GM19193 (cell line): ENCODE measurements around the gene DMGDH.

ENCODE experiments used
- POLR2A ChIP-seq: IDR thresholded peaks from 4 replicates; pipeline ENCODE4 v1.6.1; 2011; ENCODE audit not compliant: insufficient read depth, insufficient read length; ENCODE audit errors: extremely low read depth

DMGDH gene

GRCh38 chr5:79032031-79032695, 37.3 kb downstream of the DMGDH start:
- TF ChIP-seq POLR2A: no peak

DNA sequence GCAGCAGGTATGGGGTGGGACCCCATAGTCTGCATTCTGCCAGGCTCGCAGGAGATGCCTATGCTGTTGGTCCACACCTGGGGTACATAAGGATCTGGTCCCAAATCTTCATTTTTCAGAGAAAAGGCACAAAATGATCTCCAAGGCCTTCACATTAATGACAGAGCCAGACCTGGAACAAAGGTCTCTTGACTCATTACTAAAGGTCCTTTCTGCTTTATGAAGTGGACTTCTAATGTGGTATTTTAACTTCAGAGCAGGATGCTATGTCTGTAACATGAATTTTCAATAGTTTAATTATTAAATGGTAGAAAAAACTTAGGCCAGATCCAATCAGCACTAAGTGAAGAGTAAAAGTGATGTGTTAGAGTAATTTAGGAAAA, 38.0 kb downstream of the DMGDH start:
- no peak for TF ChIP-seq POLR2A

DNA sequence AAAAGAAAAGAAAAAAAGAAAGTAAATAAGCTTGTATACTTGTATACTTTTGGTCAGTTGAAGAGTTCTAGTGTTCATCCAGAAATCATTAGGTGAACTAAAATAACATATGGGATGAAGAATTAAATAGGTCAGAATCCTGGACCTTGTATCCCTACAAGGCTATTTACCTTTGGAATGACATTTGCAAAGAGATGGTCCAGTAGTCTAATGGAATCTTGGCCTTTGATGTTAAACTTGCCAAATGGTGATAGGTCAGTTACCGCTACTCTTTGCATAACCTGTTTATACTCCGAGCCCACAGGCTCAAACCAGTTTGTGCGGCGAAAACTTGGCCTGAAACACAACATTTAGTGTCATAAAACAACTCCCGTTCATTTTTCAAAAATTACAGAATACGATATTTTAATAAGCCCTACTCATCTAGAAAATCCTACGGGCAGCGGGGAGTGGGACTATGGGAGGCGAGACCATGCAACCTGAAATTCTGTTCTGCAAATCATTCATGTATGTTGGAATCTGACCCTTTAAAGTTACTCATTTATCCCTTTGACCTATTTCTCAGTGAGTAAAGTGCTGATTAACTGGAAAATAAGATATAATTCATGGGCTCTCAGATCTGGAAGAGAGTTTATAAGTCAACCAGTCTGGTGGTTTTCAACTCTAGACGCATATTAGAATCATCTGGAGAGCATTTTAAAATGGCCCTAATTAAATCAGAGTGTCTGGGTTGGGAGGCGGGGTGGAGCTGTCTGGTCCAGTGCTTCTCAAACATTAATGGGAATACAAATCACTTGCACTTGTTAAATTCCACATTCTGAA, 38.6 kb downstream of the DMGDH start:
- no peak for TF ChIP-seq POLR2A

DNA sequence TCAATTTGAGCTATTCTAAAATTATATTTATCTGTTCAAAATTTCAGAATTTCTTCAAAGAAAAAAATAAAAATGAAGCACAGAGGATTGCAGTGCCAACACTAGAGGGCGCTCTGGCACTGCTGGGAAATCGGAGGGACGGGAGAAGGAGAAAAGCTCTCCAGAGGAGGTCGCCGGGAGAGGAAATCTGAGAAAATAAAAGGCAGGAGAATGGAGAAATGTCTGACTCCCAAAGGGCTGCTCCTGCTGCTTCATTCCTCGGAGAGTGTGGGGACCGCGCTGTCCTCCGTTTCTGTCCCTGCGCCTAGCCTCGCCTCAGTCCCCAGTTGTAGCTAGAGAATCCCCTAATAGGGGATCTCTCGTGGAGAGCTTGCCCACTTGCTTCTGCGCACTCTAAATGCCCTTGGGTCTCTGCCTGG, 44.4 kb downstream of the DMGDH start:
- TF ChIP-seq POLR2A: no peak

GRCh38 chr5:79023947-79024346, 45.5 kb downstream of the DMGDH start:
- no peak for TF ChIP-seq POLR2A

DNA sequence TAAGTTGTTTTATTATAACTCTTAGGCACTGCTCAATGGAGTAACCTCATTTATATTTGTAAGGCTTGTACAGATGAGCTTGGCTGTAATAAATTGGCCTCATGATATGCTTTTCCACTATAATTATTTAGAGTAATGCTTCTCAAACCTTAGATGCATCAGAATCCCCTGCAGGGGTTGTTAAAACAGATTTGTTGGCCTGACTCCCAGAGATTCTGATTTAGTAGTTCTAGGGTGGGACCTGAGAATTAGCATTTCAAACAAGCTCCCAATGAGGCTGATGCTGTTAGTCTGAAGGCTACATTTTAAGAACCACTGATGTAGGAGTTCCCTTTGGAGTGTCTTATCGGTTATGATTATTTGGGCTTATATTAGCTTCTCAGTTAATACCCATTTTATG, 46.1 kb downstream of the DMGDH start:
- TF ChIP-seq POLR2A: no peak

DNA sequence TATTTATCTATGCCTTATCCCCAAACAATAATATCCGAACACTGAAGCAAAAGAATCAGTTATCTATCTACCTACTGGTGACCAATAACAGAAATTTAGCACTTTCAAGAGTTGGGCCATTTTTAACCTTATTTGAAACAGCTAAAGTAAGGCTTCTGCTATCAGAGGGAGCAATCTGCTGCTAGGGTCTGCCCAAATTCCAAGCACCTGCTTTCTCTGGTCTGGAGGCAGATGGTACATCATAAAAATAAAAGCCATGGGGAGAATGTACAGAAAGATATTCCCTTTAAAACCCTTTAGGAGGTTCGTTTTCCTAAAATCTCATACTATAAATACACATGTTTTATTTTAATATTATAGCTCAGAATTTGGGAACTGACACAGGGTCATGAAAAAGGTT, 46.7 kb downstream of the DMGDH start:
- TF ChIP-seq POLR2A: no peak

GRCh38 chr5:79021753-79022152, 47.7 kb downstream of the DMGDH start:
- TF ChIP-seq POLR2A: no peak

DNA sequence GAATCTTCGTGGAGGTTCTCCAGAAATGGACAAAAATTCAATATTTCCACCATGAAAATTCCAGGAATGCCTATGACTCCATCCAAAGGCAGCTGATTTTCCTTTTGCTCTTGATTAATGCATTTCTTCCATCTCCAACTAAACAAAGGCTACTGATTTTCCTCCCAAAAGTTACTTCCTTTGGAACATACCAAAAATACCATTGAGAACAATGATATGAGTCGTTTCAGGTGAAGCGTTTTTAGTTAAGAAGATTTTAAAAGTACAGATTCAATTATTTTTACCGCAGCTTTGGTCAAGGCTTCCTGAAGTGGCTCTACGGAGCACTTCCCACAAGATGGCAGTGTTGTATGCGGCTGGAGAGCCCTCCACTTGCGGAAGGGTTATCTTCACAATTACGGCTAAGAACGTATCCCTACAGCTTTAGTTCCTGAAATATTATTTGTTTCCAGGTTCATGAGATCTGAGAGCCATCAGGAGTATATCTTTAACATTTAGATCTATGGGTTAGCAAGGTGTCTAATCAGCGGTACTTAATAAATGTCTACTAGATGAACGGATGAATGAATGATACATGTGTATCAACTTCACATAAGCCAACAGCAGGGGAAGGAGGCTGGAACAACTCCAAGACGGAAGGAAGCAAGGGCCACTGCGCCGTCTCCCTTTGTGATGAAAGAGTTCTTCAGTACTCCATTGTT, 48.5 kb downstream of the DMGDH start:
- no peak for TF ChIP-seq POLR2A

DNA sequence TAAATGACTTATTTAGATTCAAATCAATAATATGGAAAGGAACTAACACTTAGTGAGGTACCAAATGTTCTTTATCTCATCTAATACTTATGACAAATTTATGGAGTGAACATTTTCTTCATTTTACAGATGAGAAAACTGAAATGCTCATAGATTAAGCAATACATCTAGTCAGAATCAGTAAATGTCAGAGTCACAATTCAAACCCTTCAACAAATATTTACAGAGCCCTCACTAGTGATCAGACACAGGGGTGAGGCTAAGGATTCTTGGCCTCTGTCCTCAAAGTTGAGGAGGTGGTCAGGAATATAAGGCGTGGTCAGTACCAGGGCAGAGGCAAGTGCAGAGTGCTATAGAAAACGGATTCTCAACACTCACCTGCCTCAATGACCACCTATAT, 54.8 kb downstream of the DMGDH start:
- no peak for TF ChIP-seq POLR2A

- TF ChIP-seq POLR2A: no peak
Measured at GRCh38 chr5:79011869-79012268, 57.6 kb downstream of the DMGDH start.

DNA sequence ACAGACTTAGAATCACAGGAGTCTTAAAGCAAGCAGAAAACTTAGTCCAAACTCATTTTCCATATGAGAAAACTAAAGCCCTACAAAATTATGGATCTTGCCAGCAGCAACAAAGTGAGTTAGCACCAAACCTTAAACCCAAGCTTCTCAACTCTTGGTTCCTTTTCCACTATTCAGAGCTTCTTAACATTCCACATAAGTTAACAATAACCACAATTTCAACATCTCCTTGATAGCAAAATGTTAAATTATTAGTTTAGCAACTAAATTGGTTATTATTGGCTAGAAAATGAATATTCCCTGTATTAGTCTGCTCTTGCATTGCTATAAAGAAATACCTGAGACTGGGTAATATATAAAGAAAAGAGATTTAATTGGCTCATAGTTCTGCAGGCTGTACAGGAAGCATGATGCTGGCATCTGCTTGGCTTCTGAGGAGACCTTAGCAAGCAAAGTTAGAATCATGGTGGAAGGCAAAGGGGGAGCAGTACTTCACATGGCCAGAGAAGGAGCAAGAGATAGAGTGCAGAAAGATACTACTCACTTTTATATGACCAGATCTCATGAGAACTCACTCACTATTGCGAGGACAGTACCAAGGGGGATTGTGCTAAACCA, 58.1 kb downstream of the DMGDH start:
- TF ChIP-seq POLR2A: no peak

DNA sequence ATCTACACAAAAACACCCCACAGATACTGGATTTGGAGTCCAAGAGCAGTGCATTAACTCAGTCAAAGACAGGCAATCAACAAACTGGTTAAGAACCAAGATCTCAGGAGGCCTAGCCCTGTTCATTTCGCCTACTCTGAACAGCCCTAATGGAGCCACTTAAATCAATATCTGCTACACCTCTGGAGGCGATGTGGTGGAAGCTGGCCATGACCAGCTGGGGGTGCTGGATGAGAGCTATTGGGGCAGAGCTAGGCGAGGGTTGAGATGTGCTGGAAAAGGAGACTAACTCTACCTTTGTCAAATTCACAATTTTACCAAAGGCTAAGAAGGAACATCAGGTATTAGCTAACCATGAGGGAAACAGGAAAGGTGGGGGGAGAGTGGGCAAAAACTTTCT, 61.1 kb downstream of the DMGDH start:
- no peak for TF ChIP-seq POLR2A

GRCh38 chr5:79007872-79008271, 61.6 kb downstream of the DMGDH start:
- TF ChIP-seq POLR2A: no peak

DNA sequence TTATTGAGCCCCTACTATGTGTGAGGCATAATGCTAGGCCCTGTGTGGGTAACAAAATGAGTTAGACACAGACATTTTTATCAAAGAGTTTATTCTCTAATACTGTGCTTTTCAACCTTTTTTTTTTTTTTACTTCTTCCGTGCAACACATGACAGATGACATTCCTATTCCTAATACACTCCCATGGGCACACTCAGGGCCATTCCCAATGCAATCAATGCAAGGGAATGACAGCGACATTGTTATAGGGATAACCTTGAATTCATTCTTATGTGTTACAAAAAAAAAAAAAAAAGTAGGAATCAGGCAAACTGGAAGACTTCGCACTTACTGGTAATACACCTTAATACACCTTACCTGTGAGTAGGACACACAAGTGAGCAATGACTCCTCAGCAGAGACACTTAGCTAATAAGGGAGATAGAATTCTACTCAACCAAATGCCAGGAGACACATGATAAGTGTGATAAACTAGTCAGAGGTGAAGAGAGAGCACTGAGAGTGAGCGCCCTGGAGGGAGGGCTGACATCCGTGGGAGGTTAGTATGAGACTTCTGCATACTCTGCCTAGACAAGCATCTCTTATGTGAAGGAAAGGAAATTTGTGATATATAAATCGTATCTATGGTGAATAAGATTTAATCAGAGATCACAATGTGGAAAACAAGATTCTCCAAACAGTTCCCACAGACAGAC, 63.4 kb downstream of the DMGDH start:
- no peak for TF ChIP-seq POLR2A

DNA sequence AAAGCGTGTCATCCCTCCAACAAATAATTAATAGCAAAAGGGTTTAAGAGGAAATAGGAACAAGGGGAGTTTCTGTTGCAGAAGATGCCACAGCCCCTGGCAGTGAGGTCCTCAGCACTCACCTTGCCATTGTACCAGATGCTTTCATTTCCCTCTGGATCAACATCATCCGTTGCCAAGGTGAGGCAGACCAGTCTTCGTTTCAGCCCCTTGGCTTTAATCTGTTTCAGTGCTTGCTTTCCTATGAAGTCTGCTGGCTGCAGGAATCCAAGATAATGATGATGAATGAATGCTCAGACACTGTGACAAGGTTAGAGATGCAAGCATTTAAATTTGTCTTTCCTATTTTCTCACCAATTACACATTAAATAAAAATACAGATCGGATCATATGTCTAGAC, 64.3 kb downstream of the DMGDH start:
- TF ChIP-seq POLR2A: no peak

- no peak for TF ChIP-seq POLR2A
Measured at GRCh38 chr5:79002374-79002773, 67.1 kb downstream of the DMGDH start.
